Fibroblast of lung (primary cell): Measurements from ENCODE around the gene BIVM.

Experiments used
- CTCF ChIP-seq, 2 donors: IDR thresholded peaks in 1 of 2; conservative IDR thresholded peaks in 1 of 2; 1 replicate in 1 of 2; 2 replicates in 1 of 2; pipeline ENCODE4 v1.5.1; 2011 to 2012; ENCODE audit warnings: low read length in 2 of 2, control low read depth in 1 of 2, inconsistent platforms in 1 of 2, low read depth in 1 of 2, mild to moderate bottlenecking in 1 of 2
- EZH2 ChIP-seq: IDR thresholded peaks from 2 replicates; pipeline ENCODE4 v1.5.1; 2012; ENCODE audit warnings: low read length, control low read depth, mild to moderate bottlenecking; ENCODE audit errors: missing control alignments

GRCh38 chr13:102814793-102815192 lies 15.9 kb downstream of the BIVM start:
- no peak for TF ChIP-seq CTCF (conservative IDR thresholded peaks at IDR 0.05 in 1 of 2, IDR thresholded peaks at IDR 0.05 in 1 of 2; ENCODE audit: low read depth in 1 of 2, low read length in 2 of 2)
- no peak for TF ChIP-seq EZH2
